Posterior cingulate gyrus (tissue), 11 donors: Measurements from ENCODE around the gene ANXA6.

Experiments
- DNase-seq, 10 donors: peaks; one replicate each; pipeline versions ENCODE4 v3.0.0 to v3.0.0-alpha.2; 2020 to 2021; ENCODE audit warnings: mixed read lengths in 3 of 10
- intact Hi-C: fragments of 100-400 bp; cut with DNase I; formaldehyde crosslinking; loops from one replicate; pipeline ENCODE4 v1.15.1; 2023

The ANXA6 gene

GRCh38 chr5:151071021-151071420, 86.6 kb downstream of the ANXA6 start:
- peak in 2 of 10 donors; percentile 12 to 27 for DNase-seq
- intact Hi-C loops = no loop called here

GRCh38 chr5:151070449-151070848, 87.1 kb downstream of the ANXA6 start:
- DNase-seq = no peak
- intact Hi-C loops = no loop called here

GRCh38 chr5:151068433-151069197, 89.0 kb downstream of the ANXA6 start:
- intact Hi-C loops = no loop called here
- DNase-seq = peak in 2 of 10 donors; percentile 48 to 70

GRCh38 chr5:151067632-151068432, 89.7 kb downstream of the ANXA6 start:
- intact Hi-C loops = no loop called here
- DNase-seq = peak in 2 of 10 donors; percentile 47 to 66

GRCh38 chr5:151066920-151067319, 90.7 kb downstream of the ANXA6 start:
- intact Hi-C loops = no loop called here
- DNase-seq = peak in 2 of 10 donors; percentile 5 to 12

GRCh38 chr5:151065609-151066008, 92.0 kb downstream of the ANXA6 start:
- intact Hi-C loops = no loop called here

GRCh38 chr5:151064916-151065499, 92.6 kb downstream of the ANXA6 start:
- peak in 2 of 10 donors; percentile 60 to 69 for DNase-seq
- intact Hi-C loops = no loop called here

More at GRCh38 chr5:151065609-151066008, 92.0 kb downstream of the ANXA6 start:
- DNase-seq = no peak

- intact Hi-C loops = no loop called here
- DNase-seq = peak in 2 of 10 donors; percentile 11 to 65
These were observed 94.2 kb downstream of the ANXA6 start for GRCh38 chr5:151063142-151063989.

- peak in 1 of 10 donors; percentile 17 for DNase-seq
- intact Hi-C loops = no loop called here
These were observed 95.0 kb downstream of the ANXA6 start for GRCh38 chr5:151062405-151063141.

- intact Hi-C loops = no loop called here
- peak in 2 of 10 donors; percentile 17 to 49 for DNase-seq
These were observed 96.8 kb downstream of the ANXA6 start for GRCh38 chr5:151060742-151061141.

GRCh38 chr5:151058891-151059489, 98.6 kb downstream of the ANXA6 start:
- intact Hi-C loops = no loop called here
- DNase-seq = peak in 7 of 10 donors; percentile 22 to 91 (median 58)

GRCh38 chr5:151058301-151058700, 99.3 kb downstream of the ANXA6 start:
- intact Hi-C loops = no loop called here
- no peak for DNase-seq

GRCh38 chr5:151056379-151057325, 100.9 kb downstream of the ANXA6 start:
- intact Hi-C loops = no loop called here

GRCh38 chr5:151055336-151055735, 102.2 kb downstream of the ANXA6 start:
- intact Hi-C loops = no loop called here
- DNase-seq = peak in 1 of 10 donors; percentile 30

More at GRCh38 chr5:151056379-151057325, 100.9 kb downstream of the ANXA6 start:
- peak in 1 of 10 donors; percentile 55 for DNase-seq

- DNase-seq = peak in 1 of 10 donors; percentile 20
These were observed 102.9 kb downstream of the ANXA6 start for GRCh38 chr5:151054709-151055108.

GRCh38 chr5:151053796-151054462, 103.7 kb downstream of the ANXA6 start:
- intact Hi-C loops = no loop called here
- DNase-seq = no peak

More at GRCh38 chr5:151054709-151055108, 102.9 kb downstream of the ANXA6 start:
- intact Hi-C loops = no loop called here

GRCh38 chr5:151052836-151053235, 104.7 kb downstream of the ANXA6 start:
- intact Hi-C loops = no loop called here
- peak in 1 of 10 donors; percentile 69 for DNase-seq
